ENCODE data around the gene NECAB2. TPM values are rescaled to one million over a fixed set of nuclear protein-coding genes. Genes with fewer than 3 reads are reported as not detected.

The NECAB2 gene
- total RNA-seq, 4 donors from 2014 or later, result not detected

- no peak for DNase-seq (ENCODE audit: extremely low spot score)
- 74% methylated on average over 13 of the region's 13 CpGs for WGBS
- TF ChIP-seq CTCF (IDR thresholded peaks at IDR 0.05), result no peak
- no peak for TF ChIP-seq POLR2AphosphoS5 (IDR thresholded peaks at IDR 0.05)
- no peak for TF ChIP-seq EP300 (IDR thresholded peaks at IDR 0.05)
- TF ChIP-seq POLR2A (IDR thresholded peaks at IDR 0.05; ENCODE audit: low read depth), result no peak
- intact Hi-C loops (cut with DNase I), result no loop called here
- Histone ChIP-seq H3K36me3 (peaks cover 15 to 63% (median 53%) of the 10 kb centered on the region in 4 donors), H3K9me3 (no peaks in the 10 kb centered on the region), H3K27ac (replicated peaks in 1 of 4) (no peak overlapping the region), H3K4me1 (peaks cover 0 to 3% (median 0%) of the 10 kb centered on the region in 4 donors), H3K4me3 (no peak overlapping the region), H3K27me3 (no peaks in the 10 kb centered on the region)
Observed at GRCh38 chr16:84049403-84050060, 81.5 kb downstream of the NECAB2 start.

- no peak overlapping the region for H3K4me3 ChIP-seq
- H3K36me3 ChIP-seq, result peaks cover 23 to 71% (median 61%) of the 10 kb centered on the region in 4 donors
- H3K27ac ChIP-seq (replicated peaks in 1 of 4), result no peak overlapping the region
- TF ChIP-seq CTCF (IDR thresholded peaks at IDR 0.05) (no peak), POLR2A (IDR thresholded peaks at IDR 0.05; ENCODE audit: low read depth) (no peak), EP300 (IDR thresholded peaks at IDR 0.05) (no peak), POLR2AphosphoS5 (IDR thresholded peaks at IDR 0.05) (no peak)
- no peak for DNase-seq (ENCODE audit: extremely low spot score)
- peaks cover 4 to 8% (median 6%) of the 10 kb centered on the region in 4 donors for H3K4me1 ChIP-seq
- H3K9me3 ChIP-seq, result no peaks in the 10 kb centered on the region
- no peaks in the 10 kb centered on the region for H3K27me3 ChIP-seq
- whole genome bisulfite sequencing, result 84% methylated on average over 9 of the region's 9 CpGs
- intact Hi-C loops (cut with DNase I), result no loop called here
Observed at GRCh38 chr16:84050316-84050715, 82.3 kb downstream of the NECAB2 start.

- no peak for DNase-seq (ENCODE audit: extremely low spot score)
- intact Hi-C loops (cut with DNase I), result no loop called here
- Histone ChIP-seq H3K27ac (replicated peaks in 1 of 4) (no peak overlapping the region), H3K36me3 (peaks cover 33 to 90% (median 79%) of the 10 kb centered on the region in 4 donors), H3K4me1 (peaks cover 10 to 18% (median 15%) of the 10 kb centered on the region in 4 donors), H3K27me3 (no peaks in the 10 kb centered on the region), H3K4me3 (no peak overlapping the region), H3K9me3 (no peaks in the 10 kb centered on the region)
- TF ChIP-seq EP300 (IDR thresholded peaks at IDR 0.05) (no peak), CTCF (IDR thresholded peaks at IDR 0.05) (no peak), POLR2AphosphoS5 (IDR thresholded peaks at IDR 0.05) (no peak), POLR2A (IDR thresholded peaks at IDR 0.05; ENCODE audit: low read depth) (no peak)
- WGBS, result 94% methylated on average over 13 of the region's 27 CpGs
Observed at GRCh38 chr16:84052071-84052622, 84.1 kb downstream of the NECAB2 start.

Small RNA genes lying within 50 kb of the gene (small RNA-seq; reads per million reads assigned to genes)
- 0 reads per million in 3 donors for gene RNA5SP432

Other genes with a start within 250 kb of the NECAB2 start
- 10 to 100 TPM; 12.0 to 49.8 (median 26.4) TPM for gene HSBP1, start 160.3 kb upstream of the NECAB2 start, total RNA-seq
- gene MLYCD, start 69.1 kb upstream of the NECAB2 start, total RNA-seq, result 10 to 100 TPM in 2 of 4 donors, 1 to 10 TPM in 2; 9.6 to 15.8 (median 12.3) TPM
- 10 to 100 TPM in 3 of 4 donors, 1 to 10 TPM in 1; 7.1 to 17.6 (median 13.8) TPM for gene OSGIN1, start 15.0 kb upstream of the NECAB2 start, total RNA-seq
- gene SLC38A8, start 74.6 kb downstream of the NECAB2 start, total RNA-seq, result not detected
- 10 to 100 TPM; 72.4 to 86.6 (median 82.6) TPM for gene MBTPS1, start 148.7 kb downstream of the NECAB2 start, total RNA-seq
- gene HSDL1, start 176.9 kb downstream of the NECAB2 start, total RNA-seq, result 10 to 100 TPM in 3 of 4 donors, 1 to 10 TPM in 1; 7.1 to 14.6 (median 11.4) TPM
- under 1 TPM in 2 of 4 donors, not detected in 2; 0.66 to 0.78 TPM for gene DNAAF1, start 177.1 kb downstream of the NECAB2 start, total RNA-seq
- gene TAF1C, start 218.8 kb downstream of the NECAB2 start, total RNA-seq, result 10 to 100 TPM; 15.6 to 39.6 (median 21.8) TPM
- under 1 TPM in 3 of 4 donors, not detected in 1; 0.42 to 0.83 (median 0.80) TPM for gene ADAD2, start 222.9 kb downstream of the NECAB2 start, total RNA-seq